GM12878 (cell line): Measurements from ENCODE around the gene MFAP3L. TPM values are rescaled to one million over a fixed set of nuclear protein-coding genes. Genes with fewer than 3 reads are reported as not detected.
A peak's percentile ranks its signal among the peaks of the same experiment; 100 is the strongest.

Experiments used
- HDAC2 ChIP-seq: fragments of 200-600 bp; sonication (generic); IDR thresholded peaks from 2 replicates; pipeline ENCODE4 v1.6.1; 2017
- NFIC ChIP-seq: IDR thresholded peaks from 2 replicates; pipeline ENCODE4 v1.6.1; 2012; ENCODE audit warnings: low read depth, mild to moderate bottlenecking, inconsistent platforms, low read length, moderate library complexity
- PAX8 ChIP-seq: fragments of 450-650 bp; IDR thresholded peaks from 2 replicates; pipeline ENCODE4 v1.6.1; 2017; ENCODE audit warnings: mild to moderate bottlenecking, moderate library complexity
- SPI1 ChIP-seq: IDR thresholded peaks from 2 replicates; pipeline ENCODE4 v1.6.1; 2011; ENCODE audit warnings: low read depth, mild to moderate bottlenecking, low read length, moderate library complexity, borderline replicate concordance; ENCODE audit not compliant: insufficient read depth
- SREBF1 ChIP-seq: IDR thresholded peaks from 2 replicates; pipeline ENCODE4 v1.6.1; 2012; ENCODE audit warnings: mild to moderate bottlenecking, low read length
- TBL1XR1 ChIP-seq: IDR thresholded peaks from 2 replicates; pipeline ENCODE4 v1.6.1; 2012; ENCODE audit warnings: low read depth, low read length, improper control_type of control experiment
- ZBTB33 ChIP-seq: fragments of 450-650 bp; IDR thresholded peaks from 2 replicates; pipeline ENCODE4 v1.6.1; 2017; ENCODE audit warnings: mild to moderate bottlenecking
- ZNF687 ChIP-seq: fragments of 450-650 bp; IDR thresholded peaks from 2 replicates; pipeline ENCODE4 v1.6.1; 2017; ENCODE audit warnings: mild to moderate bottlenecking, moderate library complexity
- ZSCAN29 ChIP-seq: fragments of 450-650 bp; IDR thresholded peaks from 2 replicates; pipeline ENCODE4 v1.6.1; 2017; ENCODE audit warnings: mild to moderate bottlenecking, moderate library complexity
- polyA plus RNA-seq, 11 experiments: library from polyadenylated mRNA; depleted of rRNA in 4 of 11; unstranded in 6 of 11; stranded (reverse) in 5 of 11; fragments of >200 nt; fragmentation: Nextera tagmentation in 4 of 11; fragmentation: Illumina TruSeq in 1 of 11; extraction: Ambion mirVana in 4 of 11; extraction: Trizol in 1 of 11; gene quantifications; 1 replicate in 1 of 11; 2 replicates in 10 of 11; pipeline versions ENCODE4 v1.2.1 to v1.2.3, GENCODE V29; 2011 to 2016; ENCODE audit warnings: inconsistent platforms in 2 of 11, missing spikeins in 2 of 11, low read depth in 1 of 11
- total RNA-seq, 4 experiments: library from RNA; depleted of rRNA in 3 of 4; stranded (reverse); fragments of >200 nt in 3 of 4; fragmentation: Illumina TruSeq in 1 of 4; extraction: Trizol in 1 of 4; gene quantifications; 2 replicates each; pipeline versions ENCODE4 v1.2.1 to v1.2.3, GENCODE V29; 2013 to 2021
- TF ChIP-seq, protein P1 (sequence below), 3 experiments: IDR thresholded peaks in 2 of 3; conservative IDR thresholded peaks in 1 of 3; 2 replicates each; pipeline ENCODE4 v1.5.1; 2011; ENCODE audit warnings: low read depth in 3 of 3, low read length in 3 of 3, mild to moderate bottlenecking in 3 of 3, control low read depth in 2 of 3, moderate library complexity in 2 of 3, inconsistent platforms in 1 of 3, mixed read lengths in 1 of 3; ENCODE audit not compliant: control insufficient read depth in 2 of 3, insufficient read depth in 1 of 3; ENCODE audit errors: extremely low read depth in 1 of 3
- TF ChIP-seq, protein P2 (sequence below): fragments of 450-650 bp; IDR thresholded peaks from 2 replicates; pipeline ENCODE4 v1.6.1; 2017; ENCODE audit warnings: mild to moderate bottlenecking, moderate library complexity

The MFAP3L gene
- total and polyA plus RNA-seq, 10 of the 15 experiments (the other 5 are each of a cell fraction or from before 2014, with no cell fraction given): 0.10 to 3.0 TPM; not detected in 8

GRCh38 chr4:170027181-170027829 lies 1.1 kb upstream of the MFAP3L start (continued):
- TF ChIP-seq, protein P1, sequence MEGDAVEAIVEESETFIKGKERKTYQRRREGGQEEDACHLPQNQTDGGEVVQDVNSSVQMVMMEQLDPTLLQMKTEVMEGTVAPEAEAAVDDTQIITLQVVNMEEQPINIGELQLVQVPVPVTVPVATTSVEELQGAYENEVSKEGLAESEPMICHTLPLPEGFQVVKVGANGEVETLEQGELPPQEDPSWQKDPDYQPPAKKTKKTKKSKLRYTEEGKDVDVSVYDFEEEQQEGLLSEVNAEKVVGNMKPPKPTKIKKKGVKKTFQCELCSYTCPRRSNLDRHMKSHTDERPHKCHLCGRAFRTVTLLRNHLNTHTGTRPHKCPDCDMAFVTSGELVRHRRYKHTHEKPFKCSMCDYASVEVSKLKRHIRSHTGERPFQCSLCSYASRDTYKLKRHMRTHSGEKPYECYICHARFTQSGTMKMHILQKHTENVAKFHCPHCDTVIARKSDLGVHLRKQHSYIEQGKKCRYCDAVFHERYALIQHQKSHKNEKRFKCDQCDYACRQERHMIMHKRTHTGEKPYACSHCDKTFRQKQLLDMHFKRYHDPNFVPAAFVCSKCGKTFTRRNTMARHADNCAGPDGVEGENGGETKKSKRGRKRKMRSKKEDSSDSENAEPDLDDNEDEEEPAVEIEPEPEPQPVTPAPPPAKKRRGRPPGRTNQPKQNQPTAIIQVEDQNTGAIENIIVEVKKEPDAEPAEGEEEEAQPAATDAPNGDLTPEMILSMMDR (IDR thresholded peaks at IDR 0.05 in 2 of 3, conservative IDR thresholded peaks at IDR 0.05 in 1 of 3; ENCODE audit: control insufficient read depth in 2 of 3, extremely low read depth in 1 of 3, insufficient read depth in 1 of 3, low read depth in 3 of 3, low read length in 3 of 3): no peak
- no peak for TF ChIP-seq SPI1
- no peak for TF ChIP-seq HDAC2
- TF ChIP-seq ZBTB33: no peak
- TF ChIP-seq NFIC: no peak
- no peak for TF ChIP-seq TBL1XR1
- TF ChIP-seq SREBF1: no peak
- peak; percentile 67; the same call in 1 of the 2 replicates for TF ChIP-seq ZNF687
- TF ChIP-seq, protein P2, sequence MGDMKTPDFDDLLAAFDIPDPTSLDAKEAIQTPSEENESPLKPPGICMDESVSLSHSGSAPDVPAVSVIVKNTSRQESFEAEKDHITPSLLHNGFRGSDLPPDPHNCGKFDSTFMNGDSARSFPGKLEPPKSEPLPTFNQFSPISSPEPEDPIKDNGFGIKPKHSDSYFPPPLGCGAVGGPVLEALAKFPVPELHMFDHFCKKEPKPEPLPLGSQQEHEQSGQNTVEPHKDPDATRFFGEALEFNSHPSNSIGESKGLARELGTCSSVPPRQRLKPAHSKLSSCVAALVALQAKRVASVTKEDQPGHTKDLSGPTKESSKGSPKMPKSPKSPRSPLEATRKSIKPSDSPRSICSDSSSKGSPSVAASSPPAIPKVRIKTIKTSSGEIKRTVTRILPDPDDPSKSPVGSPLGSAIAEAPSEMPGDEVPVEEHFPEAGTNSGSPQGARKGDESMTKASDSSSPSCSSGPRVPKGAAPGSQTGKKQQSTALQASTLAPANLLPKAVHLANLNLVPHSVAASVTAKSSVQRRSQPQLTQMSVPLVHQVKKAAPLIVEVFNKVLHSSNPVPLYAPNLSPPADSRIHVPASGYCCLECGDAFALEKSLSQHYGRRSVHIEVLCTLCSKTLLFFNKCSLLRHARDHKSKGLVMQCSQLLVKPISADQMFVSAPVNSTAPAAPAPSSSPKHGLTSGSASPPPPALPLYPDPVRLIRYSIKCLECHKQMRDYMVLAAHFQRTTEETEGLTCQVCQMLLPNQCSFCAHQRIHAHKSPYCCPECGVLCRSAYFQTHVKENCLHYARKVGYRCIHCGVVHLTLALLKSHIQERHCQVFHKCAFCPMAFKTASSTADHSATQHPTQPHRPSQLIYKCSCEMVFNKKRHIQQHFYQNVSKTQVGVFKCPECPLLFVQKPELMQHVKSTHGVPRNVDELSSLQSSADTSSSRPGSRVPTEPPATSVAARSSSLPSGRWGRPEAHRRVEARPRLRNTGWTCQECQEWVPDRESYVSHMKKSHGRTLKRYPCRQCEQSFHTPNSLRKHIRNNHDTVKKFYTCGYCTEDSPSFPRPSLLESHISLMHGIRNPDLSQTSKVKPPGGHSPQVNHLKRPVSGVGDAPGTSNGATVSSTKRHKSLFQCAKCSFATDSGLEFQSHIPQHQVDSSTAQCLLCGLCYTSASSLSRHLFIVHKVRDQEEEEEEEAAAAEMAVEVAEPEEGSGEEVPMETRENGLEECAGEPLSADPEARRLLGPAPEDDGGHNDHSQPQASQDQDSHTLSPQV: no peak
- no peak for TF ChIP-seq PAX8
- peak; percentile 26; the same call in 1 of the 2 replicates for TF ChIP-seq ZSCAN29
